A673 (cell line): Measurements from ENCODE around the gene CD6.

Source experiments
- EZH2 ChIP-seq: fragments of 200-600 bp; sonication (generic); IDR thresholded peaks from 2 replicates; pipeline ENCODE4 v1.6.1; 2017; ENCODE audit warnings: borderline replicate concordance, low read depth, mild to moderate bottlenecking, mixed read lengths, antibody characterized with exemption, low read length; ENCODE audit not compliant: poor library complexity, severe bottlenecking
- TF ChIP-seq, protein P1 (sequence below): fragments of 300-800, 200-600 bp; sonication (generic); conservative IDR thresholded peaks from 2 replicates; pipeline ENCODE4 v1.5.1; 2017; ENCODE audit warnings: low read depth, mild to moderate bottlenecking, antibody characterized with exemption, low read length, moderate library complexity, mixed read lengths

- TF ChIP-seq, protein P1, sequence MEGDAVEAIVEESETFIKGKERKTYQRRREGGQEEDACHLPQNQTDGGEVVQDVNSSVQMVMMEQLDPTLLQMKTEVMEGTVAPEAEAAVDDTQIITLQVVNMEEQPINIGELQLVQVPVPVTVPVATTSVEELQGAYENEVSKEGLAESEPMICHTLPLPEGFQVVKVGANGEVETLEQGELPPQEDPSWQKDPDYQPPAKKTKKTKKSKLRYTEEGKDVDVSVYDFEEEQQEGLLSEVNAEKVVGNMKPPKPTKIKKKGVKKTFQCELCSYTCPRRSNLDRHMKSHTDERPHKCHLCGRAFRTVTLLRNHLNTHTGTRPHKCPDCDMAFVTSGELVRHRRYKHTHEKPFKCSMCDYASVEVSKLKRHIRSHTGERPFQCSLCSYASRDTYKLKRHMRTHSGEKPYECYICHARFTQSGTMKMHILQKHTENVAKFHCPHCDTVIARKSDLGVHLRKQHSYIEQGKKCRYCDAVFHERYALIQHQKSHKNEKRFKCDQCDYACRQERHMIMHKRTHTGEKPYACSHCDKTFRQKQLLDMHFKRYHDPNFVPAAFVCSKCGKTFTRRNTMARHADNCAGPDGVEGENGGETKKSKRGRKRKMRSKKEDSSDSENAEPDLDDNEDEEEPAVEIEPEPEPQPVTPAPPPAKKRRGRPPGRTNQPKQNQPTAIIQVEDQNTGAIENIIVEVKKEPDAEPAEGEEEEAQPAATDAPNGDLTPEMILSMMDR = no peak
- no peak for TF ChIP-seq EZH2
Measured at GRCh38 chr11:61012737-61013215, 41.3 kb downstream of the CD6 start.
